Measurements from ENCODE around the gene ZPR1. TPM values are rescaled to one million over a fixed set of nuclear protein-coding genes. Genes with fewer than 3 reads are reported as not detected.

The ZPR1 gene
- total RNA-seq, 1 donor from 2014 or later, result 33.4 TPM

- peak; percentile 12 for TF ChIP-seq CTCF (IDR thresholded peaks at IDR 0.05; ENCODE audit: unreplicated experiment)
- Mint-ChIP-seq H3K4me1 (ENCODE audit: unreplicated experiment) (peaks cover 15% of the 10 kb centered on the region), H3K9me3 (ENCODE audit: unreplicated experiment) (no peaks in the 10 kb centered on the region), H3K36me3 (ENCODE audit: low read depth, unreplicated experiment) (no peaks in the 10 kb centered on the region), H3K27ac (ENCODE audit: unreplicated experiment) (no peak overlapping the region), H3K4me3 (ENCODE audit: unreplicated experiment) (no peak overlapping the region), H3K27me3 (ENCODE audit: unreplicated experiment) (peaks cover 12% of the 10 kb centered on the region)
- DNase-seq (ENCODE audit: low spot score), result no peak
Observed at GRCh38 chr11:116733043-116733755, 54.6 kb downstream of the ZPR1 start.

GRCh38 chr11:116732271-116733042, 55.4 kb downstream of the ZPR1 start:
- peak; percentile 69 for DNase-seq (ENCODE audit: low spot score)
- Mint-ChIP-seq H3K27me3 (ENCODE audit: unreplicated experiment) (peaks cover 12% of the 10 kb centered on the region), H3K36me3 (ENCODE audit: low read depth, unreplicated experiment) (no peaks in the 10 kb centered on the region), H3K9me3 (ENCODE audit: unreplicated experiment) (no peaks in the 10 kb centered on the region), H3K27ac (ENCODE audit: unreplicated experiment) (no peak overlapping the region), H3K4me3 (ENCODE audit: unreplicated experiment) (no peak overlapping the region), H3K4me1 (ENCODE audit: unreplicated experiment) (peaks cover 15% of the 10 kb centered on the region)
- peak; percentile 74 for TF ChIP-seq CTCF (IDR thresholded peaks at IDR 0.05; ENCODE audit: unreplicated experiment)

GRCh38 chr11:116731821-116732220, 56.0 kb downstream of the ZPR1 start:
- Mint-ChIP-seq H3K36me3 (ENCODE audit: low read depth, unreplicated experiment) (no peaks in the 10 kb centered on the region), H3K27ac (ENCODE audit: unreplicated experiment) (no peak overlapping the region), H3K27me3 (ENCODE audit: unreplicated experiment) (peaks cover 12% of the 10 kb centered on the region), H3K4me3 (ENCODE audit: unreplicated experiment) (no peak overlapping the region), H3K9me3 (ENCODE audit: unreplicated experiment) (no peaks in the 10 kb centered on the region), H3K4me1 (ENCODE audit: unreplicated experiment) (peaks cover 15% of the 10 kb centered on the region)
- TF ChIP-seq CTCF (IDR thresholded peaks at IDR 0.05; ENCODE audit: unreplicated experiment), result no peak
- no peak for DNase-seq (ENCODE audit: low spot score)

GRCh38 chr11:116731097-116731761, 56.6 kb downstream of the ZPR1 start:
- no peaks in the 10 kb centered on the region for H3K9me3 Mint-ChIP-seq (ENCODE audit: unreplicated experiment)
- H3K27me3 Mint-ChIP-seq (ENCODE audit: unreplicated experiment), result peaks cover 12% of the 10 kb centered on the region
- TF ChIP-seq CTCF (IDR thresholded peaks at IDR 0.05; ENCODE audit: unreplicated experiment), result no peak
- H3K27ac Mint-ChIP-seq (ENCODE audit: unreplicated experiment), result no peak overlapping the region
- H3K36me3 Mint-ChIP-seq (ENCODE audit: low read depth, unreplicated experiment), result no peaks in the 10 kb centered on the region
- DNase-seq (ENCODE audit: low spot score), result peak; percentile 18
- no peak overlapping the region for H3K4me3 Mint-ChIP-seq (ENCODE audit: unreplicated experiment)
- H3K4me1 Mint-ChIP-seq (ENCODE audit: unreplicated experiment), result peaks cover 15% of the 10 kb centered on the region

Measured in endothelial cell (in vitro differentiated cells).